Mesendoderm (in vitro differentiated cells): Measurements from ENCODE around the gene PIP5K1B.
A peak's percentile ranks its signal among the peaks of the same experiment; 100 is the strongest.

ENCODE experiments used
- DNase-seq: peaks from one replicate; pipeline ENCODE4 v3.0.0; 2013
- H2AK5ac ChIP-seq: 2 replicates; pipeline ENCODE4 v1.6.1; 2013; ENCODE audit warnings: low read length, inconsistent platforms
- H2BK120ac ChIP-seq: 2 replicates; pipeline ENCODE4 v1.6.1; 2013; ENCODE audit warnings: low read depth, mild to moderate bottlenecking, low read length, moderate library complexity, mixed read lengths
- H2BK15ac ChIP-seq: replicated peaks from 2 replicates; pipeline ENCODE4 v1.6.1; 2013; ENCODE audit warnings: low read depth, mild to moderate bottlenecking, moderate library complexity
- H2BK5ac ChIP-seq: 2 replicates; pipeline ENCODE4 v1.6.1; 2013; ENCODE audit warnings: low read length, inconsistent platforms
- H3K18ac ChIP-seq: 2 replicates; pipeline ENCODE4 v1.6.1; 2013; ENCODE audit warnings: mild to moderate bottlenecking, low read length, mixed read lengths
- H3K23ac ChIP-seq: one replicate; pipeline ENCODE4 v1.6.1; 2013; ENCODE audit warnings: low read length
- H3K27ac ChIP-seq: 2 replicates; pipeline ENCODE4 v1.5.1; 2013; ENCODE audit warnings: low read depth, mild to moderate bottlenecking, inconsistent platforms, low read length, moderate library complexity
- H3K27me3 ChIP-seq: 2 replicates; pipeline ENCODE4 v1.6.1; 2013; ENCODE audit warnings: low read length, control low read depth, mild to moderate bottlenecking, inconsistent platforms; ENCODE audit not compliant: insufficient read depth, poor library complexity
- H3K36me3 ChIP-seq: 2 replicates; pipeline ENCODE4 v1.6.1; 2013; ENCODE audit warnings: low read length, inconsistent platforms; ENCODE audit not compliant: control insufficient read depth, insufficient read depth
- H3K4ac ChIP-seq: one replicate; pipeline ENCODE4 v1.6.1; 2013; ENCODE audit warnings: low read depth, mild to moderate bottlenecking, low read length, moderate library complexity
- H3K4me1 ChIP-seq: 2 replicates; pipeline ENCODE4 v1.6.1; 2013; ENCODE audit warnings: low read depth, low read length, inconsistent platforms; ENCODE audit not compliant: control insufficient read depth
- H3K4me2 ChIP-seq: 2 replicates; pipeline ENCODE4 v1.6.1; 2013; ENCODE audit warnings: low read length
- H3K4me3 ChIP-seq: 2 replicates; pipeline ENCODE4 v1.5.1; 2013; ENCODE audit warnings: mild to moderate bottlenecking, low read length
- H3K56ac ChIP-seq: one replicate; pipeline ENCODE4 v1.6.1; 2013; ENCODE audit warnings: low read length
- H3K79me1 ChIP-seq: 2 replicates; pipeline ENCODE4 v1.6.1; 2013; ENCODE audit warnings: low read length, inconsistent platforms
- H3K79me2 ChIP-seq: 2 replicates; pipeline ENCODE4 v1.6.1; 2013; ENCODE audit warnings: mild to moderate bottlenecking, low read length; ENCODE audit not compliant: control insufficient read depth, insufficient read depth
- H3K9ac ChIP-seq: 2 replicates; pipeline ENCODE4 v1.6.1; 2013; ENCODE audit warnings: low read length, inconsistent platforms
- H4K5ac ChIP-seq: one replicate; pipeline ENCODE4 v1.6.1; 2013; ENCODE audit warnings: low read length
- H4K8ac ChIP-seq: one replicate; pipeline ENCODE4 v1.6.1; 2013; ENCODE audit warnings: low read depth, mild to moderate bottlenecking, control low read depth, low read length, moderate library complexity
- WGBS: extraction: QIAGEN DNeasy Blood & Tissue Kit; methylation state at CpG from one replicate; pipeline ENCODE4 v1.1.7; 2013; ENCODE audit warnings: low lambda C conversion rate, missing lambda C conversion rate; ENCODE audit not compliant: insufficient coverage; ENCODE audit errors: extremely low coverage; 5-methylcytosine and 5-hydroxymethylcytosine counted together

Gene PIP5K1B

GRCh38 chr9:68793605-68794343 lies 88.7 kb downstream of the PIP5K1B start:
- no peak overlapping the region for H3K23ac ChIP-seq
- H3K79me1 ChIP-seq, result no peaks in the 10 kb centered on the region
- H3K56ac ChIP-seq, result no peak overlapping the region
- no peaks in the 10 kb centered on the region for H3K36me3 ChIP-seq
- H4K8ac ChIP-seq, result no peak overlapping the region
- no peaks in the 10 kb centered on the region for H3K4me1 ChIP-seq
- no peak overlapping the region for H4K5ac ChIP-seq
- no peak overlapping the region for H3K27ac ChIP-seq
- no CpG with 5 or more reads among the region's 6 CpGs for WGBS
- no peak overlapping the region for H2BK15ac ChIP-seq
- H2BK120ac ChIP-seq, result no peak overlapping the region
- no peaks in the 10 kb centered on the region for H3K27me3 ChIP-seq
- no peak for DNase-seq
- H3K4me2 ChIP-seq, result no peak overlapping the region
- H3K9ac ChIP-seq, result no peak overlapping the region
- H3K79me2 ChIP-seq, result no peaks in the 10 kb centered on the region
- no peak overlapping the region for H2BK5ac ChIP-seq
- H3K4ac ChIP-seq, result no peak overlapping the region
- no peak overlapping the region for H2AK5ac ChIP-seq
- H3K4me3 ChIP-seq, result no peak overlapping the region
- H3K18ac ChIP-seq, result no peak overlapping the region

DNA sequence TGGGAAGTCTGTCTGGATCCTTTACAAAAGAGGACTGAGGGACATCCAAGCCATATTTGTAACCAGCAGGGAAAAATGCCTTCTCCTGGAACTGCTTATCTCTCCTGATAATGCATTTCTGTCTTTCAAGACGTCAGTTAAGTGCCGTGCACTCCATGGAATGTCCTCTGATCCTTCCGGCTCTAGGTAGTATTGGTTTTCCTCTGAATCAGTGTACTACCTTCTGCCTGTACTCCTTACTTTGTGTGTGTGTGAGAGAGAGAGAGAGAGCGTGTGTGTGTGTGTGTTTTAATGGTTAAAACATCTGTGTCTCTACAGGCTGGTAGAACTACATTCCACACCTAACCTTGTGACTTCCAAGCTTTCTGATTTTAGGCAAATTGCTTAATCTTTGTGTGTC lies 89.9 kb downstream of the PIP5K1B start:
- no peaks in the 10 kb centered on the region for H3K4me1 ChIP-seq
- H3K56ac ChIP-seq, result no peak overlapping the region
- H4K8ac ChIP-seq, result no peak overlapping the region
- no peaks in the 10 kb centered on the region for H3K36me3 ChIP-seq
- no peak overlapping the region for H3K4me3 ChIP-seq
- H3K27ac ChIP-seq, result no peak overlapping the region
- H3K18ac ChIP-seq, result no peak overlapping the region
- H3K23ac ChIP-seq, result no peak overlapping the region
- no peak overlapping the region for H2BK15ac ChIP-seq
- peak; percentile 19 for DNase-seq
- no peaks in the 10 kb centered on the region for H3K27me3 ChIP-seq
- no CpG with 5 or more reads among the region's 4 CpGs for WGBS
- no peak overlapping the region for H3K4ac ChIP-seq
- no peak overlapping the region for H2AK5ac ChIP-seq
- H2BK120ac ChIP-seq, result no peak overlapping the region
- H2BK5ac ChIP-seq, result no peak overlapping the region
- no peaks in the 10 kb centered on the region for H3K79me1 ChIP-seq
- no peak overlapping the region for H3K9ac ChIP-seq
- no peak overlapping the region for H3K4me2 ChIP-seq
- no peak overlapping the region for H4K5ac ChIP-seq
- no peaks in the 10 kb centered on the region for H3K79me2 ChIP-seq

DNA sequence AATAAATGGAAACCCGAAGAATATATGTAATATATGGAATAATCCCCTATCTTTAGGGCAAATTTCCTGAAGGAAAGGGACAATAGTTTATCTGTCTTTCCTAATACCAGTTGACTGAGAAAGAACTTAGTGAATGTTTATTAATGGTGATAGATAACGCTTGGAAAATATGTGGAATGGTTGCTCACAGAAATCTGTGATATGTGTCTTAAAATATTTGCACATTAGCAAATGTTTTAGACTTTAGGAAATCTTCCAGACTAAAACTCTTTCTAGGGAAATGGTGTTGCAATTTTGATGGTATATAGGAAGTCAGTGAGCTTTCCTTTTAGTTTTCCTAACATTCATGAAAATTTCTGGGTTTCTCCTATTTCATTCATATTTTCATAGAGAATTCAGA lies 90.4 kb downstream of the PIP5K1B start:
- Histone ChIP-seq H3K79me2 (no peaks in the 10 kb centered on the region), H3K9ac (no peak overlapping the region), H2AK5ac (no peak overlapping the region), H3K56ac (no peak overlapping the region), H2BK120ac (no peak overlapping the region), H3K27me3 (no peaks in the 10 kb centered on the region), H3K23ac (no peak overlapping the region), H3K4ac (no peak overlapping the region), H3K4me1 (no peaks in the 10 kb centered on the region), H4K8ac (no peak overlapping the region), H2BK15ac (no peak overlapping the region), H4K5ac (no peak overlapping the region), H3K4me3 (no peak overlapping the region), H3K18ac (no peak overlapping the region), H3K27ac (no peak overlapping the region), H3K4me2 (no peak overlapping the region), H3K36me3 (no peaks in the 10 kb centered on the region), H3K79me1 (no peaks in the 10 kb centered on the region), H2BK5ac (no peak overlapping the region)
- DNase-seq, result no peak
- WGBS, result no CpG with 5 or more reads among the region's 2 CpGs

DNA sequence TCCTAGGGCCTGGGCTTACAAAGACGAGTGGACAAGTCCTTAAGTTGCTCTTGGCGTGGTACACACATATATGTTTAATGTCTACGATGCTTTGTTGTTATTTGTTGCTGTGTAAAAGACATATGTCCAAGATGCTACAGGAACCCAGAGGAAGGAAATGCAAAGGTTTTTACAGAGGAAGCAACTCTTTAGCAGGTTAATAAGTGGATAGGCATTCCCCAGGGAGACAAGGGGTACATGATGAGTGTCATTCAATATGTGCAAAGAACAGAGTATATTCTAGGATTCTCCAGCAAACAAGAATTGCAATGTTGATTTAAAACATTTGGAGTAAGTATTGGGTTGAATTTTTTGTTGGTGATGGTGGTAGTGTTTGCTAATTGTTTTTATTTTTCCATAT lies 92.1 kb downstream of the PIP5K1B start:
- Histone ChIP-seq H3K36me3 (no peaks in the 10 kb centered on the region), H3K79me2 (no peaks in the 10 kb centered on the region), H4K5ac (no peak overlapping the region), H2AK5ac (no peak overlapping the region), H3K9ac (no peak overlapping the region), H2BK120ac (no peak overlapping the region), H3K18ac (no peak overlapping the region), H3K27ac (no peak overlapping the region), H3K4me1 (no peaks in the 10 kb centered on the region), H3K4me3 (no peak overlapping the region), H4K8ac (no peak overlapping the region), H2BK5ac (no peak overlapping the region), H2BK15ac (no peak overlapping the region), H3K56ac (no peak overlapping the region), H3K23ac (no peak overlapping the region), H3K27me3 (no peaks in the 10 kb centered on the region), H3K79me1 (no peaks in the 10 kb centered on the region), H3K4ac (no peak overlapping the region), H3K4me2 (no peak overlapping the region)
- DNase-seq, result no peak
- no CpG with 5 or more reads among the region's 3 CpGs for WGBS

GRCh38 chr9:68798423-68798822 lies 93.4 kb downstream of the PIP5K1B start:
- Histone ChIP-seq H3K36me3 (no peaks in the 10 kb centered on the region), H2BK15ac (no peak overlapping the region), H2AK5ac (no peak overlapping the region), H3K79me1 (no peaks in the 10 kb centered on the region), H3K4me1 (no peaks in the 10 kb centered on the region), H3K79me2 (no peaks in the 10 kb centered on the region), H3K9ac (no peak overlapping the region), H2BK120ac (no peak overlapping the region), H3K27ac (no peak overlapping the region), H3K4me3 (no peak overlapping the region), H4K5ac (no peak overlapping the region), H4K8ac (no peak overlapping the region), H3K56ac (no peak overlapping the region), H3K4me2 (no peak overlapping the region), H2BK5ac (no peak overlapping the region), H3K18ac (no peak overlapping the region), H3K27me3 (no peaks in the 10 kb centered on the region), H3K4ac (no peak overlapping the region), H3K23ac (no peak overlapping the region)
- no CpG with 5 or more reads among the region's 1 CpG for WGBS
- no peak for DNase-seq

DNA sequence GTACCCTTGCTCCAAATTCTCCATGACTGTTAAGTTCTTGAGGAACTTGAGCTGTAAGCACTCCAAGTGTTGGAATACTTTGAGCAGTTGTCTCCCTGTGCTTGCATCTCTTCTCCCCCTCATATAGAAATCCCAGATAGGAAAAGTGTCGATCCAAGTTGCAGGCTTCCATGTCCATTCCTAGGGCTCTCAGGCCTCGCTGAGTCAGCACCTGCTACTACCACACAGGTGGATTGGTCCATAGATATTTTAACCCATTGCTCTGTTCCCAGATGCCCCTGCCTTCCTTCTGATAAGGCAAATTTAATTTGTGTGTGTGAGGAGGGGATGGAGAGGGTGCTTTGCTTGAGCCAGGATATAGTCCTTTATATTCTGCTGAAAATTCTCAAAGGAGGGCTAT lies 95.8 kb downstream of the PIP5K1B start:
- no peak overlapping the region for H2BK5ac ChIP-seq
- no peaks in the 10 kb centered on the region for H3K36me3 ChIP-seq
- no peak overlapping the region for H3K9ac ChIP-seq
- no peak overlapping the region for H3K18ac ChIP-seq
- no peak overlapping the region for H4K5ac ChIP-seq
- H2AK5ac ChIP-seq, result no peak overlapping the region
- no peak overlapping the region for H2BK120ac ChIP-seq
- H3K4me3 ChIP-seq, result no peak overlapping the region
- H4K8ac ChIP-seq, result no peak overlapping the region
- H3K23ac ChIP-seq, result no peak overlapping the region
- H3K27me3 ChIP-seq, result no peaks in the 10 kb centered on the region
- no CpG with 5 or more reads among the region's 2 CpGs for WGBS
- H3K79me1 ChIP-seq, result no peaks in the 10 kb centered on the region
- H3K27ac ChIP-seq, result no peak overlapping the region
- no peaks in the 10 kb centered on the region for H3K79me2 ChIP-seq
- H3K4me1 ChIP-seq, result no peaks in the 10 kb centered on the region
- no peak for DNase-seq
- no peak overlapping the region for H2BK15ac ChIP-seq
- H3K4ac ChIP-seq, result no peak overlapping the region
- no peak overlapping the region for H3K56ac ChIP-seq
- H3K4me2 ChIP-seq, result no peak overlapping the region
